Panc1 (cell line): ENCODE data around the gene PGGHG. TPM values are rescaled to one million over a fixed set of nuclear protein-coding genes. Genes with fewer than 3 reads are reported as not detected.

ENCODE experiments used
- ATAC-seq: fragments of 200-7000 bp; cut with Tn5 transposase; 2 replicates; pipeline ENCODE4 v1.9.1; 2020; ENCODE audit warnings: mild to moderate bottlenecking, moderate library complexity
- BruUV-seq: library from RNA; stranded (reverse); fragments of 400-500 nt; replicated peaks from 2 replicates; lab custom pipeline; 2021; lab: Mats Ljungman, UMichigan
- CTCF ChIA-PET: fragments of 300-600 bp; sonication (Branson Sonifier 250); formaldehyde crosslinking; loops from one replicate; lab custom pipeline; 2022; ENCODE audit warnings: antibody characterized with exemption; lab: Charles Lee
- POLR2A ChIA-PET: fragments of 300-600 bp; sonication (Branson Sonifier 250); formaldehyde crosslinking; loops from one replicate; lab custom pipeline; 2022; ENCODE audit warnings: antibody characterized with exemption; lab: Charles Lee
- DNase-seq: peaks from one replicate; pipeline ENCODE4 v3.0.0-alpha.2; 2010; ENCODE audit warnings: low read depth, low spot score
- H3K27ac ChIP-seq: 2 replicates; pipeline ENCODE4 v1.5.1; 2011; ENCODE audit warnings: mild to moderate bottlenecking, low read length, inconsistent platforms
- H3K27me3 ChIP-seq: fragments of 200-500 bp; sonication (Bioruptor generic); 2 replicates; pipeline ENCODE4 v1.6.0; 2014; ENCODE audit warnings: low read length, inconsistent platforms; ENCODE audit not compliant: control insufficient read depth, insufficient read depth
- H3K36me3 ChIP-seq: fragments of 200-500 bp; sonication (Bioruptor generic); 2 replicates; pipeline ENCODE4 v1.5.1; 2014; ENCODE audit warnings: inconsistent platforms, mild to moderate bottlenecking, low read length, moderate library complexity; ENCODE audit not compliant: control insufficient read depth, insufficient read depth
- H3K4me1 ChIP-seq: 2 replicates; pipeline ENCODE4 v1.5.1; 2011; ENCODE audit warnings: inconsistent platforms, mild to moderate bottlenecking, low read length, moderate library complexity; ENCODE audit not compliant: control insufficient read depth, insufficient read depth
- H3K4me3 ChIP-seq, 2 experiments: 2 replicates each; pipeline ENCODE4 v1.5.1; 2011 to 2012; ENCODE audit warnings: low read depth in 2 of 2, low read length in 2 of 2, mild to moderate bottlenecking in 2 of 2, inconsistent platforms in 1 of 2, moderate library complexity in 1 of 2
- H3K9me3 ChIP-seq: fragments of 200-500 bp; sonication (Bioruptor generic); 2 replicates; pipeline ENCODE4 v1.5.1; 2014; ENCODE audit warnings: low read depth, mild to moderate bottlenecking, inconsistent platforms, low read length, moderate library complexity; ENCODE audit not compliant: control insufficient read depth, insufficient read depth
- POLR2AphosphoS5 ChIP-seq: IDR thresholded peaks from 2 replicates; pipeline ENCODE4 v1.6.1; 2012; ENCODE audit warnings: mild to moderate bottlenecking, low read depth, low read length, moderate library complexity
- SIN3A ChIP-seq: IDR thresholded peaks from 2 replicates; pipeline ENCODE4 v1.6.1; 2012; ENCODE audit warnings: low read depth, mild to moderate bottlenecking, low read length, moderate library complexity, borderline replicate concordance; ENCODE audit not compliant: insufficient read depth
- TCF7L2 ChIP-seq: IDR thresholded peaks from 2 replicates; pipeline ENCODE4 v1.6.1; 2011; ENCODE audit warnings: mild to moderate bottlenecking, low read depth, low read length, inconsistent platforms
- in situ Hi-C: cut with HindIII; loops from 2 replicates; pipeline ENCODE4 v1.10.0; 2016; ENCODE audit warnings: low sequenced_read_pairs, low pct_unique_long_range_greater_than_20kb
- intact Hi-C: fragments of 100-400 bp; cut with micrococcal nuclease; formaldehyde crosslinking; loops from one replicate; pipeline ENCODE4 v1.10.0; 2022; ENCODE audit not compliant: unreplicated experiment
- total RNA-seq: library from RNA; stranded (reverse); gene quantifications from one replicate; pipeline ENCODE4 v1.2.1, GENCODE V29; 2021; ENCODE audit not compliant: unreplicated experiment
- TF ChIP-seq, protein P1 (sequence below), 2 experiments: IDR thresholded peaks; 2 replicates each; pipeline ENCODE4 v1.6.1; 2011 to 2012; ENCODE audit warnings: low read depth in 2 of 2, control low read depth in 1 of 2, low read length in 1 of 2, mild to moderate bottlenecking in 1 of 2, moderate library complexity in 1 of 2; ENCODE audit not compliant: insufficient read depth in 1 of 2
- TF ChIP-seq, protein P2 (sequence below): fragments of 450-650 bp; IDR thresholded peaks from 2 replicates; pipeline ENCODE4 v1.5.1; 2017; ENCODE audit warnings: mild to moderate bottlenecking

PGGHG gene
- total RNA-seq, 1 experiment from 2014 or later = 115 TPM

DNA sequence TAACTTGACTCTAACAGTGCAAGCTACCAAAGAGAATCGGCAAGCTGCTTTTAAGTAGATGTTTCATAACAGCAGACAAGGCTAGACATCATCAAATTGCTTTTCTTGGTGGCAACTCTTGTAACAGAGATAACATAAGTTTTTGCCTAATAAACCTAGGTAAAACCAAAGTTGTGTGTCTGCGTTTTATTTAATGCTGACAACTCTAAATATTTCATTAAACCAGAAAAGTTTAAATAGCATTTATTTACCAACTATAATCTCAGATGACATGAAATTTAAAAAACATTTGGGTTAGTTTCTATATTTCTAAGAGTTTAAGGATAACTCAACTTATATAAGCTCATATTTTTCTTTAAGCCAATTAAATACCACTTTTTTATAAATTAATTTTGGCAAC, 51.0 kb downstream of the PGGHG start:
- CTCF ChIA-PET = no interaction called here
- Histone ChIP-seq H3K27me3 (no peaks in the 10 kb centered on the region), H3K4me1 (peaks cover 4% of the 10 kb centered on the region; the same call in 1 of the 2 replicates), H3K27ac (no peak overlapping the region), H3K9me3 (no peaks in the 10 kb centered on the region), H3K4me3 (no peak overlapping the region), H3K36me3 (no peaks in the 10 kb centered on the region)
- ATAC-seq (no peak), DNase-seq (no peak)
- in situ Hi-C loops = no loop called here
- intact Hi-C loops = no loop called here
- TF ChIP-seq TCF7L2 (no peak), POLR2AphosphoS5 (no peak), SIN3A (no peak)
- TF ChIP-seq, protein P1, sequence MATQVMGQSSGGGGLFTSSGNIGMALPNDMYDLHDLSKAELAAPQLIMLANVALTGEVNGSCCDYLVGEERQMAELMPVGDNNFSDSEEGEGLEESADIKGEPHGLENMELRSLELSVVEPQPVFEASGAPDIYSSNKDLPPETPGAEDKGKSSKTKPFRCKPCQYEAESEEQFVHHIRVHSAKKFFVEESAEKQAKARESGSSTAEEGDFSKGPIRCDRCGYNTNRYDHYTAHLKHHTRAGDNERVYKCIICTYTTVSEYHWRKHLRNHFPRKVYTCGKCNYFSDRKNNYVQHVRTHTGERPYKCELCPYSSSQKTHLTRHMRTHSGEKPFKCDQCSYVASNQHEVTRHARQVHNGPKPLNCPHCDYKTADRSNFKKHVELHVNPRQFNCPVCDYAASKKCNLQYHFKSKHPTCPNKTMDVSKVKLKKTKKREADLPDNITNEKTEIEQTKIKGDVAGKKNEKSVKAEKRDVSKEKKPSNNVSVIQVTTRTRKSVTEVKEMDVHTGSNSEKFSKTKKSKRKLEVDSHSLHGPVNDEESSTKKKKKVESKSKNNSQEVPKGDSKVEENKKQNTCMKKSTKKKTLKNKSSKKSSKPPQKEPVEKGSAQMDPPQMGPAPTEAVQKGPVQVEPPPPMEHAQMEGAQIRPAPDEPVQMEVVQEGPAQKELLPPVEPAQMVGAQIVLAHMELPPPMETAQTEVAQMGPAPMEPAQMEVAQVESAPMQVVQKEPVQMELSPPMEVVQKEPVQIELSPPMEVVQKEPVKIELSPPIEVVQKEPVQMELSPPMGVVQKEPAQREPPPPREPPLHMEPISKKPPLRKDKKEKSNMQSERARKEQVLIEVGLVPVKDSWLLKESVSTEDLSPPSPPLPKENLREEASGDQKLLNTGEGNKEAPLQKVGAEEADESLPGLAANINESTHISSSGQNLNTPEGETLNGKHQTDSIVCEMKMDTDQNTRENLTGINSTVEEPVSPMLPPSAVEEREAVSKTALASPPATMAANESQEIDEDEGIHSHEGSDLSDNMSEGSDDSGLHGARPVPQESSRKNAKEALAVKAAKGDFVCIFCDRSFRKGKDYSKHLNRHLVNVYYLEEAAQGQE (IDR thresholded peaks at IDR 0.05; ENCODE audit: insufficient read depth in 1 of 2, low read depth in 2 of 2, low read length in 1 of 2) = no peak
- TF ChIP-seq, protein P2, sequence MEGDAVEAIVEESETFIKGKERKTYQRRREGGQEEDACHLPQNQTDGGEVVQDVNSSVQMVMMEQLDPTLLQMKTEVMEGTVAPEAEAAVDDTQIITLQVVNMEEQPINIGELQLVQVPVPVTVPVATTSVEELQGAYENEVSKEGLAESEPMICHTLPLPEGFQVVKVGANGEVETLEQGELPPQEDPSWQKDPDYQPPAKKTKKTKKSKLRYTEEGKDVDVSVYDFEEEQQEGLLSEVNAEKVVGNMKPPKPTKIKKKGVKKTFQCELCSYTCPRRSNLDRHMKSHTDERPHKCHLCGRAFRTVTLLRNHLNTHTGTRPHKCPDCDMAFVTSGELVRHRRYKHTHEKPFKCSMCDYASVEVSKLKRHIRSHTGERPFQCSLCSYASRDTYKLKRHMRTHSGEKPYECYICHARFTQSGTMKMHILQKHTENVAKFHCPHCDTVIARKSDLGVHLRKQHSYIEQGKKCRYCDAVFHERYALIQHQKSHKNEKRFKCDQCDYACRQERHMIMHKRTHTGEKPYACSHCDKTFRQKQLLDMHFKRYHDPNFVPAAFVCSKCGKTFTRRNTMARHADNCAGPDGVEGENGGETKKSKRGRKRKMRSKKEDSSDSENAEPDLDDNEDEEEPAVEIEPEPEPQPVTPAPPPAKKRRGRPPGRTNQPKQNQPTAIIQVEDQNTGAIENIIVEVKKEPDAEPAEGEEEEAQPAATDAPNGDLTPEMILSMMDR = no peak
- no TSS peak for BruUV-seq
- POLR2A ChIA-PET = interaction anchor here (0.7 kb wide), 1 partner anchor 15 kb away, joined by 3 read pairs; no protein-coding TSS in a partner anchor

DNA sequence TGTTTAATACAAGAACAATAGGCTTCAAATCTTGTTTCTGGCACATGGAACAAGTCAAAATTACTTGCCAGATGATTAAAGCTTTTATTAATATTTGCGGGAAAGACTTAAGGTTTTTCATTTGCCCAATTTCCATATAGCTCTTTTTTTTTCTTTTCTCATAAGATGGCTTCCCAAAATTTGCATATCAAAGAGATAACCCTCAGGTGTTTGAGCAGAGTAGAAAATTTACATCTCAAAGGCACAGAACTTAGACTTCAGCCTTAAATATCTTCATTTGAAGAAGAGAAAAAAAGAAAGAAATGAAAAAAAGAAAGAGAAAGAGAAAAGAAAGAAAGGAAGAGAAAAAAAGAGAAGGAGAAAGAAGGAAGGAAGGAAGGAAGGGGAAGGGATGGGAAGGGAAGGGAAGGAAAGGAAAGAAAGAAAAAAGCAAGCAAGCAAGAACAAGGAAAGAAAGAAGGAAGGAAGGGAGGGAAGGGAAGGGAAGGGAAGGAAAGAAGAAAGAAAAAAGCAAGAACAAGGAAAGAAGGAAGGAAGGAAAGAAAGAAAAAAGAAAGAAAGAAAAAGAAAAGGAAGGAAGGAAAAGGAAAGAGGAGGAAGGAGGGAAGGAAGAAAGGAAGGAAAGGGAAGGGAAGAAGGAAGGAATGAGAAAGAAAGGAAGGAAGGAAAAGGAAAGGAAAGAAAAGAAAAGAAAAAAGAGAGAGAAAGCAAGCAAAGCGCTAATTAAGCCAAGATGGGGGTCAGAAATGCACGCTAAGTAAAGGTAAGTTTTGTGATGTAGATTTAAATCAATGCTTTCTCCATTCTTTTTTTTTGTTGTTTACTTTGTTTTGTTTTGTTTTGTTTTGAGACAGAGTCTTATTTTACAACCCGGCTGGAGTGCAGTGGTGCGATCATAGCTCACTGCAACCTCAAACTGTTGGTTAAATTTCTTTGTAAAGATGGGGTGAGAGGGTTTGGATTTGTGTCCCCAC, 51.9 kb downstream of the PGGHG start:
- Histone ChIP-seq H3K4me1 (peaks cover 2% of the 10 kb centered on the region; the same call in 1 of the 2 replicates), H3K27ac (no peak overlapping the region), H3K27me3 (no peaks in the 10 kb centered on the region), H3K9me3 (no peaks in the 10 kb centered on the region), H3K36me3 (no peaks in the 10 kb centered on the region), H3K4me3 (no peak overlapping the region)
- ChIA-PET POLR2A (interaction anchor here (0.5 kb wide), 1 partner anchor 11 kb away, joined by 6 read pairs; no protein-coding TSS in a partner anchor), CTCF (no interaction called here)
- DNase-seq = no peak
- BruUV-seq = no TSS peak
- in situ Hi-C loops = no loop called here
- intact Hi-C loops = no loop called here
- ATAC-seq = no peak
- TF ChIP-seq POLR2AphosphoS5 (no peak), TCF7L2 (no peak), SIN3A (no peak)
- TF ChIP-seq, protein P1 (IDR thresholded peaks at IDR 0.05; ENCODE audit: insufficient read depth in 1 of 2, low read depth in 2 of 2, low read length in 1 of 2) = no peak
- TF ChIP-seq, protein P2 = no peak
